ENCODE data around the gene TMEM89. TPM values are rescaled to one million over a fixed set of nuclear protein-coding genes. Genes with fewer than 3 reads are reported as not detected.
A peak's percentile ranks its signal among the peaks of the same experiment; 100 is the strongest.

TMEM89 gene
- polyA plus RNA-seq, 3 donors = 0.21 TPM; not detected in 2

DNA sequence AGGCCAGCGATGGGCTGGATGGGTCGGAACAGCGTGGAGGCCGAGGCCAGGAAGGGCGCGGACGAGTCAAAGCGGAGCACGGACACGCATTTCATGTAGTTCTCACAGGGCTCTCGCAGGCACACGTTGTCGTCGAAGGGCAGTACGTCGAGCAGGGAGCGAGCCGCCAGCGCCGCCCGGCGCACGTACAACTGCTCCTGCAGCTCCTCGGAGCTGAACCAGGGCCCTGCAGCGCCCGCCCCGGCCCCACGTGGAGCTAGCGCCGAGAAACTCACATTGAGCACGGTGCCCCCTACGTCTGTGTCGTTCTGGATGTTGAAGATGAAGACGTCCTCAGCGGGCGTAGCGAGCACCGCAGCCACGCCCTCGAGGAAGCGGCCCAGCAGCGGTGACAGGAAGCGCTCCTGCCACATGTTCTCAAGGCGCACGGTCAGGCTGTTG lies 35.3 kb upstream of the TMEM89 start:
- Histone ChIP-seq H3K27ac (ENCODE audit: low read depth in 1 of 2, low read length in 2 of 2) (no peak overlapping the region), H3K4me2 (replicated peaks; ENCODE audit: extremely low read depth, low read length, poor library complexity, severe bottlenecking) (peak overlapping the region; percentile 75), H2AFZ (ENCODE audit: insufficient read depth, low read depth, low read length, poor library complexity, severe bottlenecking) (peak overlapping the region; percentile 78), H3K4me1 (ENCODE audit: control insufficient read depth in 1 of 2, insufficient read depth in 2 of 2, low read length in 2 of 2) (peaks cover 23 to 34% of the 10 kb centered on the region in 2 donors), H4K20me1 (ENCODE audit: insufficient read depth, low read length) (peaks cover 2% of the 10 kb centered on the region), H3K4me3 (replicated peaks in 1 of 3; ENCODE audit: low read depth in 2 of 3, low read length in 3 of 3) (peak overlapping the region; percentile 34 to 77 (median 47)), H3K79me2 (ENCODE audit: insufficient read depth, low read length) (no peaks in the 10 kb centered on the region), H3K36me3 (replicated peaks in 1 of 2; ENCODE audit: control insufficient read depth in 1 of 2, insufficient read depth in 2 of 2, low read length in 2 of 2) (no peaks in the 10 kb centered on the region), H3K27me3 (ENCODE audit: control insufficient read depth in 2 of 2, insufficient read depth in 2 of 2, low read length in 2 of 2) (peaks cover 4 to 37% of the 10 kb centered on the region in 2 donors), H3K9ac (ENCODE audit: insufficient read depth, low read length, poor library complexity, severe bottlenecking) (peak overlapping the region; percentile 63), H3K9me3 (replicated peaks in 1 of 2; ENCODE audit: control insufficient read depth in 1 of 2, insufficient read depth in 1 of 2, low read length in 2 of 2) (peaks cover 9 to 14% of the 10 kb centered on the region in 2 donors)
- DNase-seq = no peak
- peaks cover 18% of the 10 kb centered on the region for H3K4me1 Mint-ChIP-seq
- peak overlapping the region; percentile 72 to 73 for H3K4me3 Mint-ChIP-seq
- WGBS (ENCODE audit: insufficient coverage) = 48% methylated on average over 45 of the region's 45 CpGs
- H3K27ac Mint-ChIP-seq = no peak overlapping the region
- peaks cover 27 to 51% (median 29%) of the 10 kb centered on the region in 3 donors for H3K27me3 Mint-ChIP-seq (ENCODE audit: low read depth in 3 of 3)
- peaks cover 2 to 13% (median 8%) of the 10 kb centered on the region in 7 donors for H3K9me3 Mint-ChIP-seq
- no peaks in the 10 kb centered on the region for H3K36me3 Mint-ChIP-seq
- intact Hi-C loops (cut with micrococcal nuclease) = no loop called here
- TF ChIP-seq CTCF (IDR thresholded peaks at IDR 0.05) = no peak

DNA sequence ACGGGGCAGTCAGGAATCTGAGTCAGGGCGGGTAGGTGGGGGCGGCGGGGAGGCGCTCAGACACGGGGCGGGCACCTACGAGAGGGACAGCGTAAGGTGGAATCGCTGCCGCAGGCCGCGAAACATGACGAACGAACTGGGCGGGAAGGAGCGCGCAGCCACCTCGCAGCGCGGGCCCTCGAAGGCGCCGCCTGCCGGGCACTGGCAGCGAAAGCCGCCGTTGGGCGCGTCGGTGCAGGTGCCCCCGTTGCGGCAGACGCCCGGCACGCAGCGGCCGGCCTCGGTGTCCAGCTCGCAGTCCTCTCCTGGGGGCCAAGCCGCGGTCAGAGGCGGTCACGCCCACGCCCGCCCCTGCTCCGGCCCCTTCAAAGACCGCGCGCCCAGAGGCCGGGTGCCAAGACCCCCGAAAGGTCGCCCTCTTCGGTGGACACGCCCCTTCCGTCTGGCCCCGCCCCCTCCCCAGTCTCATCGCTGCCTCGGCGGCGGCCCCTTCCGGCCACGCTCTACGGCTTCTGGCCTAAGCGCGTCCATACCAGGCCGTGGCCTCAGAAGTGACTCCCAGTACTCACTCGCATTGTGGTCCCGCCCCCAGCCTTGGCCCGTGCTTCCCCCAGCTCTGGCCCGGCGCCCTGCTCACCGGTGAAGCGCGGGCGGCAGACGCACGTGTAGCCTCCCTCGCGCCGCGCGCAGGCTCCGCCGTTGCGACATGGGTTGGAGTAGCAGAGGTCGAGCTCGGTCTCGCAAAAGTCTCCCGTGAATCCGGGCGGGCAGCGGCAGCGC lies 34.7 kb upstream of the TMEM89 start:
- Histone ChIP-seq H3K4me2 (replicated peaks; ENCODE audit: extremely low read depth, low read length, poor library complexity, severe bottlenecking) (peak overlapping the region; percentile 75), H4K20me1 (ENCODE audit: insufficient read depth, low read length) (no peaks in the 10 kb centered on the region), H3K9me3 (replicated peaks in 1 of 2; ENCODE audit: control insufficient read depth in 1 of 2, insufficient read depth in 1 of 2, low read length in 2 of 2) (peaks cover 7 to 8% of the 10 kb centered on the region in 2 donors), H2AFZ (ENCODE audit: insufficient read depth, low read depth, low read length, poor library complexity, severe bottlenecking) (peak overlapping the region; percentile 78), H3K36me3 (replicated peaks in 1 of 2; ENCODE audit: control insufficient read depth in 1 of 2, insufficient read depth in 2 of 2, low read length in 2 of 2) (no peaks in the 10 kb centered on the region), H3K4me1 (ENCODE audit: control insufficient read depth in 1 of 2, insufficient read depth in 2 of 2, low read length in 2 of 2) (peaks cover 18 to 28% of the 10 kb centered on the region in 2 donors), H3K79me2 (ENCODE audit: insufficient read depth, low read length) (no peaks in the 10 kb centered on the region), H3K9ac (ENCODE audit: insufficient read depth, low read length, poor library complexity, severe bottlenecking) (peak overlapping the region; percentile 63), H3K4me3 (replicated peaks in 1 of 3; ENCODE audit: low read depth in 2 of 3, low read length in 3 of 3) (peak overlapping the region; percentile 34 to 77 (median 47)), H3K27me3 (ENCODE audit: control insufficient read depth in 2 of 2, insufficient read depth in 2 of 2, low read length in 2 of 2) (peaks cover under 1 to 31% of the 10 kb centered on the region in 2 donors), H3K27ac (ENCODE audit: low read depth in 1 of 2, low read length in 2 of 2) (peak overlapping the region in 1 of 2 donors; percentile 59)
- peak; percentile 85 for TF ChIP-seq CTCF (IDR thresholded peaks at IDR 0.05)
- H3K9me3 Mint-ChIP-seq = peaks cover 0 to 9% (median 6%) of the 10 kb centered on the region in 7 donors
- 4% methylated on average over 94 of the region's 94 CpGs for WGBS (ENCODE audit: insufficient coverage)
- H3K27ac Mint-ChIP-seq = peak overlapping the region in 1 of 7 donors; percentile 30
- intact Hi-C loops (cut with micrococcal nuclease) = no loop called here
- no peaks in the 10 kb centered on the region for H3K36me3 Mint-ChIP-seq
- H3K27me3 Mint-ChIP-seq (ENCODE audit: low read depth in 3 of 3) = peaks cover 22 to 45% (median 23%) of the 10 kb centered on the region in 3 donors
- DNase-seq = peak; percentile 79 to 81 (median 80)
- peak overlapping the region; percentile 75 to 79 for H3K4me3 Mint-ChIP-seq
- H3K4me1 Mint-ChIP-seq = peaks cover 16% of the 10 kb centered on the region

Data from CD14-positive monocyte (primary cell).